Right lobe of liver (tissue), 6 donors: ENCODE results near the gene TMC6. TPM values are rescaled to one million over a fixed set of nuclear protein-coding genes. Genes with fewer than 3 reads are reported as not detected.

ENCODE experiments used
- ATAC-seq, 4 donors: fragments of 200-7000 bp; cut with Tn5 transposase; one replicate each; pipeline ENCODE4 v1.9.1; 2020; ENCODE audit warnings: mild to moderate bottlenecking in 4 of 4, moderate library complexity in 4 of 4
- DNase-seq, 3 donors: peaks; one replicate each; pipeline ENCODE4 v3.0.0-alpha.2; 2020
- H3K27ac ChIP-seq, 3 donors: fragments of 200-600 bp; one replicate each; pipeline ENCODE4 v1.8.0; 2022
- H3K27me3 ChIP-seq, 2 donors: fragments of 200-600 bp; one replicate each; pipeline ENCODE4 v1.8.0; 2022
- H3K36me3 ChIP-seq, 4 donors: fragments of 200-600 bp; sonication (generic) in 1 of 4; one replicate each; pipeline versions ENCODE4 v1.5.1 to v1.8.0; 2017 to 2022; ENCODE audit warnings: control low read depth in 1 of 4
- H3K4me1 ChIP-seq, 4 donors: fragments of 200-600 bp; sonication (generic) in 1 of 4; one replicate each; pipeline versions ENCODE4 v1.5.1 to v1.8.0; 2017 to 2022; ENCODE audit warnings: control low read depth in 1 of 4
- H3K4me3 ChIP-seq, 3 donors: fragments of 200-600 bp; one replicate each; pipeline ENCODE4 v1.8.0; 2022
- H3K9me3 ChIP-seq, 4 donors: fragments of 200-600 bp; sonication (generic) in 1 of 4; one replicate each; pipeline versions ENCODE4 v1.5.1 to v1.8.0; 2017 to 2022; ENCODE audit warnings: control low read depth in 1 of 4
- CTCF ChIP-seq, 4 donors: fragments of 200-600 bp in 3 of 4; fragments of 450-650 bp in 1 of 4; IDR thresholded peaks; one replicate each; pipeline versions ENCODE4 v1.5.1 to v1.8.0; 2016 to 2022; ENCODE audit warnings: antibody characterized with exemption in 4 of 4, mild to moderate bottlenecking in 2 of 4
- POLR2A ChIP-seq: fragments of 450-650 bp; IDR thresholded peaks from one replicate; pipeline ENCODE4 v1.6.1; 2017; ENCODE audit warnings: antibody characterized with exemption, mild to moderate bottlenecking
- WGBS: methylation state at CpG from one replicate; pipeline ENCODE4 v1.1.6; 2018; ENCODE audit warnings: low coverage, low lambda C conversion rate; ENCODE audit not compliant: insufficient coverage; ENCODE audit errors: missing lambda C conversion rate; 5-methylcytosine and 5-hydroxymethylcytosine counted together
- intact Hi-C, 2 donors: fragments of 100-400 bp; cut with DNase I; formaldehyde crosslinking; loops; one replicate each; pipeline versions ENCODE4 v1.11.2 to v1.14.1; 2022
- small RNA-seq, 2 experiments: library from RNA; depleted of rRNA; stranded (forward); fragments of <200 nt; gene quantifications; one replicate each; pipeline ENCODE3, GENCODE V24; 2016
- total RNA-seq, 6 experiments: library from RNA; depleted of rRNA in 2 of 6; stranded (reverse); fragments of >200 nt in 2 of 6; fragmentation: NEBNext Ultra II Directional in 3 of 6; extraction: Animal tissue kit (Norgen Biotek cat#: 25700) in 3 of 6; gene quantifications; one replicate each; pipeline versions ENCODE4 v1.1.0 to v1.2.4, GENCODE V29; 2016 to 2023
- donor health status: DM: no; HTN: yes; CAD: no.
- donor health status: DM: no; HTN: no; CAD: no.
- donor health status: DM: no; HTN: no; CAD: no.
- donor health status: DM: no; HTN: yes; CAD: no.
- donor health status: DM: no; HTN: yes; CAD: no.

Gene TMC6
- total RNA-seq, 6 experiments from 2014 or later: 10.9 to 24.7 (median 15.7) TPM

- Histone ChIP-seq H3K9me3 (no peaks in the 10 kb centered on the region), H3K27ac (no peak overlapping the region), H3K36me3 (peaks cover 0 to 17% (median 5%) of the 10 kb centered on the region in 4 donors), H3K4me1 (no peaks in the 10 kb centered on the region), H3K4me3 (no peak overlapping the region), H3K27me3 (no peaks in the 10 kb centered on the region)
- ATAC-seq (no peak), DNase-seq (no peak)
- intact Hi-C loops: no loop called here
- 94% methylated on average over 4 of the region's 4 CpGs for WGBS
- TF ChIP-seq CTCF (IDR thresholded peaks at IDR 0.05): no peak
- TF ChIP-seq POLR2A: no peak
These were observed 63.8 kb downstream of the TMC6 start for GRCh38 chr17:78064708-78065107.

- Histone ChIP-seq H3K4me3 (no peak overlapping the region), H3K9me3 (no peaks in the 10 kb centered on the region), H3K27ac (no peak overlapping the region), H3K27me3 (no peaks in the 10 kb centered on the region), H3K4me1 (no peaks in the 10 kb centered on the region), H3K36me3 (peaks cover 0 to 10% (median 2%) of the 10 kb centered on the region in 4 donors)
- ATAC-seq (no peak), DNase-seq (no peak)
- no peak for TF ChIP-seq CTCF (IDR thresholded peaks at IDR 0.05)
- no peak for TF ChIP-seq POLR2A
- intact Hi-C loops: no loop called here
These were observed 65.1 kb downstream of the TMC6 start for GRCh38 chr17:78063489-78063888.

GRCh38 chr17:78062596-78062995 lies 66.0 kb downstream of the TMC6 start:
- H3K9me3 ChIP-seq: no peaks in the 10 kb centered on the region
- ATAC-seq: no peak
- H3K27me3 ChIP-seq: no peaks in the 10 kb centered on the region
- no peak overlapping the region for H3K4me3 ChIP-seq
- TF ChIP-seq CTCF (IDR thresholded peaks at IDR 0.05): no peak
- no peak for TF ChIP-seq POLR2A
- H3K4me1 ChIP-seq: no peaks in the 10 kb centered on the region
- 90% methylated on average over 2 of the region's 2 CpGs for WGBS
- peaks cover 0 to 4% (median 1%) of the 10 kb centered on the region in 4 donors for H3K36me3 ChIP-seq
- intact Hi-C loops: no loop called here
- H3K27ac ChIP-seq: no peak overlapping the region
- no peak for DNase-seq

Small RNA genes lying within 50 kb of the gene (small RNA-seq; reads per million reads assigned to genes)
- 0 reads per million in 2 experiments for gene RNU6-625P

Other genes with a start within 250 kb of the TMC6 start
- gene TNRC6C, start 170.1 kb downstream of the TMC6 start, total RNA-seq: 10 to 100 TPM in 1 of 6 experiments, 1 to 10 TPM in 5; 1.9 to 10.6 (median 7.7) TPM
- gene TMC8, start 2.0 kb upstream of the TMC6 start, total RNA-seq: 1 to 10 TPM; 2.4 to 7.2 (median 4.8) TPM
- gene C17orf99, start 17.6 kb upstream of the TMC6 start, total RNA-seq: not detected
- gene SYNGR2, start 39.8 kb upstream of the TMC6 start, total RNA-seq: 10 to 100 TPM; 43.3 to 55.8 (median 50.4) TPM
- 1 to 10 TPM; 2.1 to 8.3 (median 4.7) TPM for gene TK1, start 58.3 kb upstream of the TMC6 start, total RNA-seq
- gene AFMID, start 58.6 kb upstream of the TMC6 start, total RNA-seq: 100 to 1,000 TPM in 5 of 6 experiments, 10 to 100 TPM in 1; 96.6 to 156 (median 142) TPM
- gene BIRC5, start 85.5 kb upstream of the TMC6 start, total RNA-seq: 1 to 10 TPM in 4 of 6 experiments, under 1 TPM in 2; 0.57 to 2.0 (median 1.4) TPM
- gene TMEM235, start 102.9 kb upstream of the TMC6 start, total RNA-seq: not detected
- gene SOCS3, start 231.3 kb upstream of the TMC6 start, total RNA-seq: 10 to 100 TPM in 4 of 6 experiments, 1 to 10 TPM in 2; 1.2 to 87.3 (median 24.1) TPM
- gene PGS1, start 249.9 kb upstream of the TMC6 start, total RNA-seq: 10 to 100 TPM in 5 of 6 experiments, 1 to 10 TPM in 1; 8.8 to 17.5 (median 13.4) TPM